ENCODE results near the gene ALPG.

Gene ALPG

DNA sequence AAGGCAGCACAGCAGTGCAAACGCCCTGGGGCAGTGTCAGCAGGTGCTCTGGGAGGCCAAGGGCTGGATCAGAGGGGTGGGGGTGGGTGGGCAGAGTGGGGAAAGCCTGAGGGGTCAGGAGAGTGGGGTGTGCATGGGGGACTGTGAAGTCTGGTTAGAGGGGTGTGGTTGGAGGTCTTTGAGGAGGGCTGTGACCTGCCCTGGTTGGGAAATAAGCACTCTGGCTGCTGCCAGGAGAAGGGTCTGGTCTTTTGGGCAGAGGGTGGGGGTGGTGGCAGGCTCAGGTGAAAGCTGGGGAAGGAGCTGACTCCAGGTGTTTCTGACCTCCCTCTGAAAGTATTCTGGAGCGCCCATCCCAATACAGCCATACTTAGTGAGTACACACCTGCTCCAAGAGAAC, 53.5 kb downstream of the ALPG start:
- DNase-seq = no peak

Measured in NCI-H1694 (cell line).